ENCODE results near the gene TMEM127. TPM values are rescaled to one million over a fixed set of nuclear protein-coding genes. Genes with fewer than 3 reads are reported as not detected.
"Not testable (repeated sequence)": the region's sequence is repeated elsewhere in the genome, so short reads cannot be mapped to it uniquely, and the experiment has no call there.

The TMEM127 gene
- total RNA-seq, 1 donor from 2014 or later = 54.9 TPM

GRCh38 chr2:96305091-96305978 is 39.5 kb upstream of the TMEM127 start, which contains the start of gene SNRNP200:
TSS of gene SNRNP200 (minus strand) at chr2:96305546. CDS start at chr2:96305437, 109 bp downstream.
- DNase-seq (ENCODE audit: low read depth) = no peak
- no peaks in the 10 kb centered on the region for H3K27me3 ChIP-seq (ENCODE audit: control insufficient read depth, insufficient read depth, low read length)
- peak within 1 kb of the TSS; percentile 73 for H3K4me3 ChIP-seq (ENCODE audit: low read depth, low read length)
- peaks cover 6% of the 10 kb centered on the region for H3K36me3 ChIP-seq (ENCODE audit: control insufficient read depth, insufficient read depth, low read length)
- no peak for TF ChIP-seq CTCF (IDR thresholded peaks at IDR 0.05; ENCODE audit: insufficient read depth, low read length, poor library complexity, severe bottlenecking)

GRCh38 chr2:96304606-96305005 is 38.8 kb upstream of the TMEM127 start:
- Histone ChIP-seq H3K36me3 (ENCODE audit: control insufficient read depth, insufficient read depth, low read length) (peaks cover 6% of the 10 kb centered on the region), H3K4me3 (ENCODE audit: low read depth, low read length) (peak overlapping the region; percentile 73), H3K27me3 (ENCODE audit: control insufficient read depth, insufficient read depth, low read length) (no peaks in the 10 kb centered on the region)
- TF ChIP-seq CTCF (IDR thresholded peaks at IDR 0.05; ENCODE audit: insufficient read depth, low read length, poor library complexity, severe bottlenecking) = no peak
- DNase-seq (ENCODE audit: low read depth) = no peak

GRCh38 chr2:96301865-96302264 is 36.1 kb upstream of the TMEM127 start:
- no peak for TF ChIP-seq CTCF (IDR thresholded peaks at IDR 0.05; ENCODE audit: insufficient read depth, low read length, poor library complexity, severe bottlenecking)
- Histone ChIP-seq H3K4me3 (ENCODE audit: low read depth, low read length) (no peak overlapping the region), H3K36me3 (ENCODE audit: control insufficient read depth, insufficient read depth, low read length) (peaks cover 8% of the 10 kb centered on the region), H3K27me3 (ENCODE audit: control insufficient read depth, insufficient read depth, low read length) (no peaks in the 10 kb centered on the region)
- DNase-seq (ENCODE audit: low read depth) = no peak

GRCh38 chr2:96296925-96297324 is 31.1 kb upstream of the TMEM127 start:
- Histone ChIP-seq H3K4me3 (ENCODE audit: low read depth, low read length) (no peak overlapping the region), H3K27me3 (ENCODE audit: control insufficient read depth, insufficient read depth, low read length) (no peaks in the 10 kb centered on the region), H3K36me3 (ENCODE audit: control insufficient read depth, insufficient read depth, low read length) (peaks cover 6% of the 10 kb centered on the region)
- no peak for TF ChIP-seq CTCF (IDR thresholded peaks at IDR 0.05; ENCODE audit: insufficient read depth, low read length, poor library complexity, severe bottlenecking)
- no peak for DNase-seq (ENCODE audit: low read depth)

- H3K36me3 ChIP-seq (ENCODE audit: control insufficient read depth, insufficient read depth, low read length) = not testable (repeated sequence)
These were observed 28.5 kb upstream of the TMEM127 start for GRCh38 chr2:96294271-96294670.

GRCh38 chr2:96291751-96292150 is 26.0 kb upstream of the TMEM127 start:
- Histone ChIP-seq H3K36me3 (ENCODE audit: control insufficient read depth, insufficient read depth, low read length) (peaks cover 6% of the 10 kb centered on the region), H3K4me3 (ENCODE audit: low read depth, low read length) (no peak overlapping the region), H3K27me3 (ENCODE audit: control insufficient read depth, insufficient read depth, low read length) (no peaks in the 10 kb centered on the region)
- DNase-seq (ENCODE audit: low read depth) = no peak
- no peak for TF ChIP-seq CTCF (IDR thresholded peaks at IDR 0.05; ENCODE audit: insufficient read depth, low read length, poor library complexity, severe bottlenecking)

More at GRCh38 chr2:96294271-96294670, 28.5 kb upstream of the TMEM127 start:
- H3K4me3 ChIP-seq (ENCODE audit: low read depth, low read length); DNase-seq (ENCODE audit: low read depth); H3K27me3 ChIP-seq (ENCODE audit: control insufficient read depth, insufficient read depth, low read length): not testable (repeated sequence)

All from kidney epithelial cell (primary cell).